ENCODE results near the gene SIRPB2. TPM values are rescaled to one million over a fixed set of nuclear protein-coding genes. Genes with fewer than 3 reads are reported as not detected.

The SIRPB2 gene
- polyA plus RNA-seq, 1 donor (not counting 4 experiments of a cell fraction or from before 2014, with no cell fraction given): 1.6 TPM

DNA sequence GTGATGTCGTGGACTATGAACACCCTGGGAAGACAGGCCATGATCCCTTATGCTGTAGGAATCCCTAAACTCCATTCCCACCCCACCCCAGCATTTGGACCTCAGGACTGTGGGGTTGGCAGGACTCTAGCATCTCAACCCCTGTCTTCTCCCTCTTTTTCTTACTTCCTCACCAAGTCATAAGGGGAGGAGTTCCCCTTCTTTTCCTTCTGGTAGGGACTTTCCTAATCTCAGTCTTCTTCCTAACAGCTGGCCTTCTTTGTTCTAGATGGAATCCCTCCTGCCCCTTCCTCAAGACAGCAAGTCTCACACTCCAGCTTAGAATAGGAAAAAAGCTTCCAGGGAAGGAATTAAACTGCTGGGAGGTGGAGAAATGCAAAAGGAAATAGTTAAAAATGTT, 2.3 kb upstream of the SIRPB2 start:
- Histone ChIP-seq H4K20me1 (ENCODE audit: control insufficient read depth, extremely low read depth, insufficient read depth, low read length) (no peaks in the 10 kb centered on the region), H3K4me2 (ENCODE audit: control insufficient read depth, extremely low read depth, insufficient read depth, low read depth, low read length) (no peak overlapping the region), H3K4me3 (ENCODE audit: control insufficient read depth in 2 of 3, extremely low read depth in 1 of 3, insufficient read depth in 2 of 3, low read depth in 1 of 3, low read length in 3 of 3) (no peak overlapping the region), H3K4me1 (ENCODE audit: control insufficient read depth, extremely low read depth, insufficient read depth, low read length) (peaks cover 28% of the 10 kb centered on the region), H3K27ac (ENCODE audit: control insufficient read depth, insufficient read depth, low read length) (no peak overlapping the region), H3K27me3 (ENCODE audit: control insufficient read depth, extremely low read depth, insufficient read depth, low read length) (no peaks in the 10 kb centered on the region), H3K9ac (ENCODE audit: control insufficient read depth, extremely low read depth, insufficient read depth, low read length) (no peak overlapping the region), H3K79me2 (ENCODE audit: control insufficient read depth, insufficient read depth, low read length) (no peaks in the 10 kb centered on the region), H3K9me3 (ENCODE audit: control insufficient read depth, low read depth, low read length) (no peaks in the 10 kb centered on the region), H3K9me1 (ENCODE audit: control insufficient read depth, extremely low read depth, insufficient read depth, low read length) (no peaks in the 10 kb centered on the region), H3K36me3 (ENCODE audit: control insufficient read depth in 2 of 2, extremely low read depth in 1 of 2, insufficient read depth in 2 of 2, low read length in 2 of 2) (no peaks in the 10 kb centered on the region), H2AFZ (ENCODE audit: control insufficient read depth, low read length) (no peak overlapping the region)
- dilution Hi-C loops (cut with MboI; ENCODE audit: extremely low pct_ligation_motif_present, low sequenced_read_pairs): no loop called here
- TF ChIP-seq EZH2 (IDR thresholded peaks at IDR 0.05; ENCODE audit: low read length) (no peak), CTCF (optimal IDR thresholded peaks at IDR 0.05 in 1 of 3, IDR thresholded peaks at IDR 0.05 in 1 of 3, conservative IDR thresholded peaks at IDR 0.05 in 1 of 3; ENCODE audit: extremely low read depth in 1 of 3, insufficient read depth in 2 of 3, low read length in 3 of 3) (no peak)
- FAIRE-seq: no peak
- no peak for DNase-seq (ENCODE audit: low read depth, low spot score)

- DNase-seq (ENCODE audit: low read depth, low spot score): no peak
- no peak for FAIRE-seq
- dilution Hi-C loops (cut with MboI; ENCODE audit: extremely low pct_ligation_motif_present, low sequenced_read_pairs): no loop called here
Measured at GRCh38 chr20:1491860-1492642, 831 bp upstream of the SIRPB2 start.

More at GRCh38 chr20:1491860-1492642, 831 bp upstream of the SIRPB2 start:
- Histone ChIP-seq H3K4me1 (ENCODE audit: control insufficient read depth, extremely low read depth, insufficient read depth, low read length) (peaks cover 24% of the 10 kb centered on the region), H3K4me3 (ENCODE audit: control insufficient read depth in 2 of 3, extremely low read depth in 1 of 3, insufficient read depth in 2 of 3, low read depth in 1 of 3, low read length in 3 of 3) (no peak overlapping the region), H3K36me3 (ENCODE audit: control insufficient read depth in 2 of 2, extremely low read depth in 1 of 2, insufficient read depth in 2 of 2, low read length in 2 of 2) (no peaks in the 10 kb centered on the region), H3K4me2 (ENCODE audit: control insufficient read depth, extremely low read depth, insufficient read depth, low read depth, low read length) (no peak overlapping the region), H3K27me3 (ENCODE audit: control insufficient read depth, extremely low read depth, insufficient read depth, low read length) (no peaks in the 10 kb centered on the region), H3K9me3 (ENCODE audit: control insufficient read depth, low read depth, low read length) (no peaks in the 10 kb centered on the region), H4K20me1 (ENCODE audit: control insufficient read depth, extremely low read depth, insufficient read depth, low read length) (no peaks in the 10 kb centered on the region), H3K9ac (ENCODE audit: control insufficient read depth, extremely low read depth, insufficient read depth, low read length) (no peak overlapping the region), H3K9me1 (ENCODE audit: control insufficient read depth, extremely low read depth, insufficient read depth, low read length) (no peaks in the 10 kb centered on the region), H3K27ac (ENCODE audit: control insufficient read depth, insufficient read depth, low read length) (no peak overlapping the region), H2AFZ (ENCODE audit: control insufficient read depth, low read length) (no peak overlapping the region), H3K79me2 (ENCODE audit: control insufficient read depth, insufficient read depth, low read length) (no peaks in the 10 kb centered on the region)
- TF ChIP-seq CTCF (optimal IDR thresholded peaks at IDR 0.05 in 1 of 3, IDR thresholded peaks at IDR 0.05 in 1 of 3, conservative IDR thresholded peaks at IDR 0.05 in 1 of 3; ENCODE audit: extremely low read depth in 1 of 3, insufficient read depth in 2 of 3, low read length in 3 of 3): no peak
- no peak for TF ChIP-seq EZH2 (IDR thresholded peaks at IDR 0.05; ENCODE audit: low read length)

All from keratinocyte (primary cell).